GM20000 (cell line): ENCODE measurements around the gene TLK2.

Experiments
- DNase-seq: peaks from one replicate; pipeline ENCODE4 v3.0.0; 2012; ENCODE audit warnings: low spot score
- CTCF ChIP-seq: IDR thresholded peaks from 2 replicates; pipeline ENCODE4 v1.5.1; 2012; ENCODE audit warnings: mild to moderate bottlenecking, control low read depth; ENCODE audit errors: extremely low read depth, missing control alignments

Gene TLK2

GRCh38 chr17:62572888-62573401 lies 94.3 kb downstream of the TLK2 start:
- no peak for TF ChIP-seq CTCF
- DNase-seq = no peak

GRCh38 chr17:62573480-62574117 lies 95.0 kb downstream of the TLK2 start:
- no peak for TF ChIP-seq CTCF
- no peak for DNase-seq

- DNase-seq = no peak
- no peak for TF ChIP-seq CTCF
These were observed 97.8 kb downstream of the TLK2 start for GRCh38 chr17:62576382-62576781.

- no peak for DNase-seq
- no peak for TF ChIP-seq CTCF
These were observed 100.3 kb downstream of the TLK2 start for GRCh38 chr17:62578757-62579487.

- TF ChIP-seq CTCF = no peak
These were observed 102.3 kb downstream of the TLK2 start for GRCh38 chr17:62580947-62581346.

GRCh38 chr17:62581764-62582163 lies 103.1 kb downstream of the TLK2 start:
- TF ChIP-seq CTCF = no peak
- DNase-seq = no peak

More at GRCh38 chr17:62580947-62581346, 102.3 kb downstream of the TLK2 start:
- DNase-seq = no peak

GRCh38 chr17:62587554-62587953 lies 108.9 kb downstream of the TLK2 start:
- no peak for DNase-seq
- no peak for TF ChIP-seq CTCF
